ENCODE measurements around the gene BST1. TPM values are rescaled to one million over a fixed set of nuclear protein-coding genes. Genes with fewer than 3 reads are reported as not detected.

Gene BST1
- total and polyA plus RNA-seq, 10 of the 15 experiments (the other 5 are each of a cell fraction or from before 2014, with no cell fraction given): 0.04 to 0.42 (median 0.11) TPM; not detected in 1

DNA sequence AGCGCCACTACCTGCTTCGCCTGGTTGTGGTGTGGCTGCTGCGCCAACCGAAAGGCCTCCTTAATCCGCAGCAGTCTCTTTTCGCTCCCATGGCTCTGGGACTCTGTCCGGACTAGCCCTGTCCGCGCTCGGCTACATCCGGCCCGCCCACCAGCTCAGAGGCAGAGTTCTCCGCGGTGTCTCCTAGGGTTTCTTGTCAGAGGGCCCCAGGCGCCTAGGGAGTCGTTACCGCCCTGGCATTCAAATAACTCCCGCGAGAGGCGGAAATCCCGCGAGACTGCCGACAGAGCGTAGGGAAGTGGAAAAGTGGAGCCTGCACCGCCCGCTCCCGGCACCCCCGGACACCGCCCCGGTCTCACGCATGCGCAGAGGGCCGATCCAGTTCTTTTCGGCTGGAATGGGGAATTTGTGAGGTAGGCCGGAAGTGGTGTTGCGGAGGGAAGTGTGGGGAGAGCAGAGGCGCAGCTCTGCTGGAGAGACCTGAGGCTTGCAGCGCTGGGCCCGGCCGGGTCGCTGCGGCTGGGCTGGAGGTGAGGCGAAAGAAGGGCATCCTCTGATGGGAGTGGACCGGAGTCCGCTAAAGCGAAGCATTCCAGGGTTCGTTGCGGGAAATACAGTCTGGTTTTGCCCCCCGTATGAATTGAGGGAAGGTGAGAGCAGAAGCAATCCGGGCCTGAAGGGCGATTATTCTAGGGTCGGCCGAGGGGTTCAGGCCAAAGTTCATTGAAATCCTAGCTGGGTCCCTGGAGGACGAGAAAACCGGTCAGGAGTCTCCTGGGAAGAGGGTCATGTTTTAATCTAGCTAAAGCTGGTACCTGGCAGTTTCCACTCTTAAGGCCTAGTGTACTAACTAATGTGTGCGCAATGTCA is 21.3 kb upstream of the BST1 start, which contains the start of gene FAM200B (continued):
- TF ChIP-seq, protein P1, sequence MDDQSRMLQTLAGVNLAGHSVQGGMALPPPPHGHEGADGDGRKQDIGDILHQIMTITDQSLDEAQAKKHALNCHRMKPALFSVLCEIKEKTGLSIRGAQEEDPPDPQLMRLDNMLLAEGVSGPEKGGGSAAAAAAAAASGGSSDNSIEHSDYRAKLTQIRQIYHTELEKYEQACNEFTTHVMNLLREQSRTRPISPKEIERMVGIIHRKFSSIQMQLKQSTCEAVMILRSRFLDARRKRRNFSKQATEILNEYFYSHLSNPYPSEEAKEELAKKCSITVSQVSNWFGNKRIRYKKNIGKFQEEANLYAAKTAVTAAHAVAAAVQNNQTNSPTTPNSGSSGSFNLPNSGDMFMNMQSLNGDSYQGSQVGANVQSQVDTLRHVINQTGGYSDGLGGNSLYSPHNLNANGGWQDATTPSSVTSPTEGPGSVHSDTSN (IDR thresholded peaks at IDR 0.05; ENCODE audit: insufficient replicate concordance, low read depth, low read length): no peak
- TF ChIP-seq POLR2AphosphoS5 (IDR thresholded peaks at IDR 0.05; ENCODE audit: low read length): peak; percentile 80
- 0 out of 2 replicates have a peak, but pooled peaks have one; percentile 70 for TF ChIP-seq LARP7 (IDR thresholded peaks at IDR 0.05)
- no peak for TF ChIP-seq ZZZ3 (IDR thresholded peaks at IDR 0.05; ENCODE audit: control insufficient read depth, insufficient read length, low read depth)
- TF ChIP-seq NR2C2 (IDR thresholded peaks at IDR 0.05; ENCODE audit: borderline replicate concordance, control insufficient read depth, insufficient read length, low read depth): no peak
- TF ChIP-seq, protein P2, sequence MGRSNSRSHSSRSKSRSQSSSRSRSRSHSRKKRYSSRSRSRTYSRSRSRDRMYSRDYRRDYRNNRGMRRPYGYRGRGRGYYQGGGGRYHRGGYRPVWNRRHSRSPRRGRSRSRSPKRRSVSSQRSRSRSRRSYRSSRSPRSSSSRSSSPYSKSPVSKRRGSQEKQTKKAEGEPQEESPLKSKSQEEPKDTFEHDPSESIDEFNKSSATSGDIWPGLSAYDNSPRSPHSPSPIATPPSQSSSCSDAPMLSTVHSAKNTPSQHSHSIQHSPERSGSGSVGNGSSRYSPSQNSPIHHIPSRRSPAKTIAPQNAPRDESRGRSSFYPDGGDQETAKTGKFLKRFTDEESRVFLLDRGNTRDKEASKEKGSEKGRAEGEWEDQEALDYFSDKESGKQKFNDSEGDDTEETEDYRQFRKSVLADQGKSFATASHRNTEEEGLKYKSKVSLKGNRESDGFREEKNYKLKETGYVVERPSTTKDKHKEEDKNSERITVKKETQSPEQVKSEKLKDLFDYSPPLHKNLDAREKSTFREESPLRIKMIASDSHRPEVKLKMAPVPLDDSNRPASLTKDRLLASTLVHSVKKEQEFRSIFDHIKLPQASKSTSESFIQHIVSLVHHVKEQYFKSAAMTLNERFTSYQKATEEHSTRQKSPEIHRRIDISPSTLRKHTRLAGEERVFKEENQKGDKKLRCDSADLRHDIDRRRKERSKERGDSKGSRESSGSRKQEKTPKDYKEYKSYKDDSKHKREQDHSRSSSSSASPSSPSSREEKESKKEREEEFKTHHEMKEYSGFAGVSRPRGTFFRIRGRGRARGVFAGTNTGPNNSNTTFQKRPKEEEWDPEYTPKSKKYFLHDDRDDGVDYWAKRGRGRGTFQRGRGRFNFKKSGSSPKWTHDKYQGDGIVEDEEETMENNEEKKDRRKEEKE (IDR thresholded peaks at IDR 0.05): no peak
- peak; percentile 86 for TF ChIP-seq NRF1 (conservative IDR thresholded peaks at IDR 0.05; ENCODE audit: low read depth, low read length)
- TF ChIP-seq NFYA (IDR thresholded peaks at IDR 0.05; ENCODE audit: borderline replicate concordance, low read depth, low read length): no peak
- TF ChIP-seq, protein P3, sequence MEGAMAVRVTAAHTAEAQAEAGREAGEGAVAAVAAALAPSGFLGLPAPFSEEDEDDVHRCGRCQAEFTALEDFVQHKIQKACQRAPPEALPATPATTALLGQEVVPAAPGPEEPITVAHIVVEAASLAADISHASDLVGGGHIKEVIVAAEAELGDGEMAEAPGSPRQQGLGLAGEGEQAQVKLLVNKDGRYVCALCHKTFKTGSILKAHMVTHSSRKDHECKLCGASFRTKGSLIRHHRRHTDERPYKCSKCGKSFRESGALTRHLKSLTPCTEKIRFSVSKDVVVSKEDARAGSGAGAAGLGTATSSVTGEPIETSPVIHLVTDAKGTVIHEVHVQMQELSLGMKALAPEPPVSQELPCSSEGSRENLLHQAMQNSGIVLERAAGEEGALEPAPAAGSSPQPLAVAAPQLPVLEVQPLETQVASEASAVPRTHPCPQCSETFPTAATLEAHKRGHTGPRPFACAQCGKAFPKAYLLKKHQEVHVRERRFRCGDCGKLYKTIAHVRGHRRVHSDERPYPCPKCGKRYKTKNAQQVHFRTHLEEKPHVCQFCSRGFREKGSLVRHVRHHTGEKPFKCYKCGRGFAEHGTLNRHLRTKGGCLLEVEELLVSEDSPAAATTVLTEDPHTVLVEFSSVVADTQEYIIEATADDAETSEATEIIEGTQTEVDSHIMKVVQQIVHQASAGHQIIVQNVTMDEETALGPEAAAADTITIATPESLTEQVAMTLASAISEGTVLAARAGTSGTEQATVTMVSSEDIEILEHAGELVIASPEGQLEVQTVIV (IDR thresholded peaks at IDR 0.05; ENCODE audit: borderline replicate concordance, partially characterized antibody): peak; percentile 47
- no peak for TF ChIP-seq SUPT20H (IDR thresholded peaks at IDR 0.05; ENCODE audit: borderline replicate concordance, control insufficient read depth, low read depth, low read length)
- no peak for TF ChIP-seq NR2C1 (IDR thresholded peaks at IDR 0.05)
- TF ChIP-seq SP1 (IDR thresholded peaks at IDR 0.05; ENCODE audit: low read depth, low read length): no peak
- TF ChIP-seq STAT3 (IDR thresholded peaks at IDR 0.05; ENCODE audit: low read depth, low read length): no peak
- TF ChIP-seq, protein P4, sequence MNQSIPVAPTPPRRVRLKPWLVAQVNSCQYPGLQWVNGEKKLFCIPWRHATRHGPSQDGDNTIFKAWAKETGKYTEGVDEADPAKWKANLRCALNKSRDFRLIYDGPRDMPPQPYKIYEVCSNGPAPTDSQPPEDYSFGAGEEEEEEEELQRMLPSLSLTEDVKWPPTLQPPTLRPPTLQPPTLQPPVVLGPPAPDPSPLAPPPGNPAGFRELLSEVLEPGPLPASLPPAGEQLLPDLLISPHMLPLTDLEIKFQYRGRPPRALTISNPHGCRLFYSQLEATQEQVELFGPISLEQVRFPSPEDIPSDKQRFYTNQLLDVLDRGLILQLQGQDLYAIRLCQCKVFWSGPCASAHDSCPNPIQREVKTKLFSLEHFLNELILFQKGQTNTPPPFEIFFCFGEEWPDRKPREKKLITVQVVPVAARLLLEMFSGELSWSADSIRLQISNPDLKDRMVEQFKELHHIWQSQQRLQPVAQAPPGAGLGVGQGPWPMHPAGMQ (IDR thresholded peaks at IDR 0.05; ENCODE audit: borderline replicate concordance): peak; percentile 94
- TF ChIP-seq MXI1 (IDR thresholded peaks at IDR 0.05; ENCODE audit: low read depth, low read length): peak; percentile 97
- no peak for TF ChIP-seq RBBP5 (conservative IDR thresholded peaks at IDR 0.05)
- peak; percentile 100 for TF ChIP-seq CHD2 (IDR thresholded peaks at IDR 0.05; ENCODE audit: borderline replicate concordance, low read depth, low read length)
- TF ChIP-seq HDAC2 (IDR thresholded peaks at IDR 0.05): no peak
- TF ChIP-seq, protein P5, sequence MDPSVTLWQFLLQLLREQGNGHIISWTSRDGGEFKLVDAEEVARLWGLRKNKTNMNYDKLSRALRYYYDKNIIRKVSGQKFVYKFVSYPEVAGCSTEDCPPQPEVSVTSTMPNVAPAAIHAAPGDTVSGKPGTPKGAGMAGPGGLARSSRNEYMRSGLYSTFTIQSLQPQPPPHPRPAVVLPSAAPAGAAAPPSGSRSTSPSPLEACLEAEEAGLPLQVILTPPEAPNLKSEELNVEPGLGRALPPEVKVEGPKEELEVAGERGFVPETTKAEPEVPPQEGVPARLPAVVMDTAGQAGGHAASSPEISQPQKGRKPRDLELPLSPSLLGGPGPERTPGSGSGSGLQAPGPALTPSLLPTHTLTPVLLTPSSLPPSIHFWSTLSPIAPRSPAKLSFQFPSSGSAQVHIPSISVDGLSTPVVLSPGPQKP (IDR thresholded peaks at IDR 0.05; ENCODE audit: low read depth, low read length): peak; percentile 54; the same call in 1 of the 2 replicates
- TF ChIP-seq JUND (IDR thresholded peaks at IDR 0.05; ENCODE audit: low read depth, low read length): no peak
- TF ChIP-seq CREM (IDR thresholded peaks at IDR 0.05; ENCODE audit: low read depth): peak; percentile 47; the same call in 1 of the 2 replicates
